Bronchial epithelial cell (primary cell): ENCODE measurements around the gene CST5. TPM values are rescaled to one million over a fixed set of nuclear protein-coding genes. Genes with fewer than 3 reads are reported as not detected.
"Not testable (repeated sequence)": the region's sequence is repeated elsewhere in the genome, so short reads cannot be mapped to it uniquely, and the experiment has no call there.

Experiments used
- DNase-seq: peaks from one replicate; pipeline ENCODE4 v3.0.0-alpha.2; 2010; ENCODE audit warnings: low read depth
- FAIRE-seq: peaks from 2 replicates; lab custom pipeline; 2011; peaks lifted over from hg19 to GRCh38; lab: Jason Lieb, UNC
- H3K27me3 ChIP-seq: 2 replicates; pipeline ENCODE4 v1.5.1; 2011; ENCODE audit warnings: low read length; ENCODE audit not compliant: control insufficient read depth, insufficient read depth
- H3K36me3 ChIP-seq: 2 replicates; pipeline ENCODE4 v1.5.1; 2011; ENCODE audit warnings: low read length; ENCODE audit not compliant: control insufficient read depth, insufficient read depth
- H3K4me3 ChIP-seq: 2 replicates; pipeline ENCODE4 v1.5.1; 2011; ENCODE audit warnings: mild to moderate bottlenecking, low read depth, low read length, control low read depth
- CTCF ChIP-seq: IDR thresholded peaks from 2 replicates; pipeline ENCODE4 v1.5.1; 2011; ENCODE audit warnings: mild to moderate bottlenecking, moderate library complexity, low read length, control low read depth, inconsistent platforms; ENCODE audit not compliant: insufficient read depth, severe bottlenecking
- total RNA-seq: library from RNA; depleted of rRNA; stranded (reverse); fragments of >200 nt; gene quantifications from 2 replicates; pipeline ENCODE4 v1.2.1, GENCODE V29; 2014

CST5 gene
- total RNA-seq, 1 donor from 2014 or later, result not detected

- DNase-seq (no peak), FAIRE-seq (no peak)
- H3K36me3 ChIP-seq, result no peaks in the 10 kb centered on the region
- no peak overlapping the region for H3K4me3 ChIP-seq
- TF ChIP-seq CTCF, result no peak
- H3K27me3 ChIP-seq, result peaks cover 3% of the 10 kb centered on the region
Measured at GRCh38 chr20:23918896-23919295, 39.3 kb upstream of the CST5 start.

GRCh38 chr20:23918101-23918862 is 38.7 kb upstream of the CST5 start:
- TF ChIP-seq CTCF, result no peak
- DNase-seq (no peak), FAIRE-seq (no peak)
- Histone ChIP-seq H3K36me3 (no peaks in the 10 kb centered on the region), H3K27me3 (peaks cover 3% of the 10 kb centered on the region), H3K4me3 (no peak overlapping the region)

DNA sequence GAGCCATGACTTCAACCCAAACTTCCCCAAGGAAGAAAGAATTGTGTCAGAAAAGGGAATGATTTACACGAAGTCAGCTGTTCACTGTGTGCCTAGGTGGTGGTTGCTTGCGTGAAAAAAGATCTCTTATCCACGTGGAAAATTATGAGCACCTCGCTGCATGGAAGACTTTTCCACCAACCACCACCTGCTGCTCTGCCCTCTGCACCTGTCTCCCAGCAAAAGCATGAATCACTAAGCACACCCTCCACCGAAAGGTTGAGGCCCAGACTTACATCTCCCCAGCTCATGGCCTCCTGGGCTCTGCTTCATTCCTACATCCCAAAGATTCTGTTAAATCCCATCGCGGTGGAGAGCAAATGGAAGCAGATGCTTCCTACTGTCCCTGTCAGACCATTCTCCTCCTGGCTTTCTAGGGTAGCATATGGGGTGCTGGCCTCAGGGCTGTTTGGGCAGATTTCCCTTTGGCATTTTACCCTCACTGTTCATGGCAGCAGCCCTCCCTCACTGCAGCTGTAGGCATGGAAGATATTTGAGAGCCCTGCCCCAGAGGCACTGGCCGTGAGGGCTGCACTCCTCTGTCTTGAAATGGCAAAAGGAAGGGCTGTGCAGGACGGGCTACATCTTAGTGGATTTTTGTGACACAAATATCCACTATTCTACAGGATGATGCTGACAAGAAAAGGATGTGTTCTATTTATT is 37.6 kb upstream of the CST5 start:
- peak; percentile 52 for FAIRE-seq

DNA sequence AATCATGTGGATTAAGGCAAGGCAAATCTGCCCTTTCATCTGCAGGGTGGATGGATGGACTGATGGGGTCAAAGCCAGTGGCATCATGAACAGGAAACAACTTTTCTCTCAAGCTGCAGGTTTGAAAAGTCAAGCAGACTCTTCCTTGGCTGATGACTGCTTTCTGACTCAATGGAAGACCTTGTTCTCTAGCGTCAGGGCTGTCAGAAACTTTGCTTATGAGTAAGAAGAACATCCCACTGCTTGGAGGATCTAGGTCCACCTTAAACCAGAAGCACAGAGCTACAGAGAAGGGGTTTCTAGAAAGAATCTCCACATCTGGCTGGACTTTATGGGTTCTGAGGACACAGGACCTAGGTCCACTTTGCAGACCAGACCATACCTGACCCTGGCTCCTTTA is 36.3 kb upstream of the CST5 start:
- no peak for TF ChIP-seq CTCF
- H3K36me3 ChIP-seq, result no peaks in the 10 kb centered on the region
- DNase-seq (peak; percentile 11), FAIRE-seq (no peak)
- peaks cover 3% of the 10 kb centered on the region for H3K27me3 ChIP-seq
- no peak overlapping the region for H3K4me3 ChIP-seq

More for the DNA sequence above, 37.6 kb upstream of the CST5 start:
- Histone ChIP-seq H3K27me3 (peaks cover 3% of the 10 kb centered on the region), H3K4me3 (no peak overlapping the region), H3K36me3 (no peaks in the 10 kb centered on the region)
- no peak for DNase-seq
- TF ChIP-seq CTCF, result no peak

- FAIRE-seq, H3K27me3 ChIP-seq: not testable (repeated sequence)
Measured at GRCh38 chr20:23914469-23914868, 34.9 kb upstream of the CST5 start.

GRCh38 chr20:23910210-23910609 is 30.7 kb upstream of the CST5 start:
- no peak for DNase-seq
- peaks cover 3% of the 10 kb centered on the region for H3K27me3 ChIP-seq

More at GRCh38 chr20:23914469-23914868, 34.9 kb upstream of the CST5 start:
- H3K36me3 ChIP-seq, H3K4me3 ChIP-seq, DNase-seq: not testable (repeated sequence)

More at GRCh38 chr20:23910210-23910609, 30.7 kb upstream of the CST5 start:
- no peak for FAIRE-seq
- Histone ChIP-seq H3K4me3 (no peak overlapping the region), H3K36me3 (no peaks in the 10 kb centered on the region)
- no peak for TF ChIP-seq CTCF
